Central memory CD8-positive, alpha-beta T cell (primary cell): ENCODE data around the gene GALNT12.
A peak's percentile ranks its signal among the peaks of the same experiment; 100 is the strongest.

Source experiments
- ATAC-seq: fragments of 150-1000 bp; cut with Tn5 transposase; replicated peaks from 2 replicates; pipeline ENCODE4 v1.10.0; 2022; ENCODE audit warnings: mild to moderate bottlenecking, moderate FRiP score, moderate number of reproducible peaks; ENCODE audit not compliant: poor library complexity, severe bottlenecking; ENCODE audit errors: extremely low read depth
- DNase-seq, 2 donors: peaks; one replicate each; pipeline ENCODE4 v3.0.0; 2021; ENCODE audit warnings: low spot score in 2 of 2
- H3K27ac Mint-ChIP-seq: one replicate; pipeline ENCODE4 v1.8.0; 2022; ENCODE audit warnings: low read depth, mild to moderate bottlenecking, moderate library complexity, mixed read lengths
- H3K27me3 Mint-ChIP-seq: one replicate; pipeline ENCODE4 v1.8.0; 2022; ENCODE audit warnings: mixed read lengths
- H3K36me3 Mint-ChIP-seq: one replicate; pipeline ENCODE4 v1.8.0; 2022; ENCODE audit warnings: mild to moderate bottlenecking, moderate library complexity, mixed read lengths; ENCODE audit not compliant: insufficient read depth
- H3K4me1 Mint-ChIP-seq: one replicate; pipeline ENCODE4 v1.8.0; 2022; ENCODE audit warnings: mixed read lengths
- H3K4me3 Mint-ChIP-seq: one replicate; pipeline ENCODE4 v1.8.0; 2022; ENCODE audit warnings: mild to moderate bottlenecking, moderate library complexity, mixed read lengths
- H3K9me3 Mint-ChIP-seq: one replicate; pipeline ENCODE4 v1.8.0; 2022; ENCODE audit warnings: mixed read lengths

Gene GALNT12

GRCh38 chr9:98834386-98834785 lies 26.9 kb downstream of the GALNT12 start:
- H3K4me1 Mint-ChIP-seq = no peaks in the 10 kb centered on the region
- H3K27me3 Mint-ChIP-seq = no peaks in the 10 kb centered on the region
- H3K9me3 Mint-ChIP-seq = no peaks in the 10 kb centered on the region
- H3K4me3 Mint-ChIP-seq = no peak overlapping the region
- no peak overlapping the region for H3K27ac Mint-ChIP-seq
- no peak for DNase-seq
- peaks cover 6% of the 10 kb centered on the region for H3K36me3 Mint-ChIP-seq
- ATAC-seq = no peak

GRCh38 chr9:98836206-98836605 lies 28.7 kb downstream of the GALNT12 start:
- no peaks in the 10 kb centered on the region for H3K4me1 Mint-ChIP-seq
- ATAC-seq (no peak), DNase-seq (no peak)
- H3K4me3 Mint-ChIP-seq = no peak overlapping the region
- no peak overlapping the region for H3K27ac Mint-ChIP-seq
- H3K9me3 Mint-ChIP-seq = no peaks in the 10 kb centered on the region
- no peaks in the 10 kb centered on the region for H3K27me3 Mint-ChIP-seq
- H3K36me3 Mint-ChIP-seq = peaks cover 5% of the 10 kb centered on the region

GRCh38 chr9:98837516-98837915 lies 30.0 kb downstream of the GALNT12 start:
- Mint-ChIP-seq H3K27me3 (no peaks in the 10 kb centered on the region), H3K4me1 (no peaks in the 10 kb centered on the region), H3K36me3 (peaks cover 3% of the 10 kb centered on the region), H3K4me3 (no peak overlapping the region), H3K27ac (no peak overlapping the region), H3K9me3 (no peaks in the 10 kb centered on the region)
- DNase-seq (no peak), ATAC-seq (no peak)

- ATAC-seq (no peak), DNase-seq (no peak)
- no peak overlapping the region for H3K4me3 Mint-ChIP-seq
- no peaks in the 10 kb centered on the region for H3K27me3 Mint-ChIP-seq
- no peak overlapping the region for H3K27ac Mint-ChIP-seq
- no peaks in the 10 kb centered on the region for H3K9me3 Mint-ChIP-seq
- H3K4me1 Mint-ChIP-seq = no peaks in the 10 kb centered on the region
- H3K36me3 Mint-ChIP-seq = peaks cover 3% of the 10 kb centered on the region
Observed at GRCh38 chr9:98838155-98838867, 30.8 kb downstream of the GALNT12 start.

- no peak overlapping the region for H3K27ac Mint-ChIP-seq
- DNase-seq = no peak
- no peak for ATAC-seq
- H3K9me3 Mint-ChIP-seq = no peaks in the 10 kb centered on the region
- H3K36me3 Mint-ChIP-seq = peaks cover 2% of the 10 kb centered on the region
- no peaks in the 10 kb centered on the region for H3K27me3 Mint-ChIP-seq
- no peaks in the 10 kb centered on the region for H3K4me1 Mint-ChIP-seq
- no peak overlapping the region for H3K4me3 Mint-ChIP-seq
Observed at GRCh38 chr9:98838868-98839565, 31.5 kb downstream of the GALNT12 start.

- Mint-ChIP-seq H3K27me3 (no peaks in the 10 kb centered on the region), H3K36me3 (peaks cover 4% of the 10 kb centered on the region), H3K9me3 (no peaks in the 10 kb centered on the region), H3K4me3 (no peak overlapping the region), H3K27ac (no peak overlapping the region), H3K4me1 (no peaks in the 10 kb centered on the region)
- DNase-seq = no peak
- no peak for ATAC-seq
Observed at GRCh38 chr9:98839724-98840123, 32.3 kb downstream of the GALNT12 start.

- DNase-seq (no peak), ATAC-seq (no peak)
- H3K4me3 Mint-ChIP-seq = no peak overlapping the region
- H3K4me1 Mint-ChIP-seq = no peaks in the 10 kb centered on the region
- H3K9me3 Mint-ChIP-seq = no peaks in the 10 kb centered on the region
- peaks cover 7% of the 10 kb centered on the region for H3K36me3 Mint-ChIP-seq
- H3K27ac Mint-ChIP-seq = no peak overlapping the region
- H3K27me3 Mint-ChIP-seq = no peaks in the 10 kb centered on the region
Observed at GRCh38 chr9:98842510-98842909, 35.0 kb downstream of the GALNT12 start.

- Mint-ChIP-seq H3K27ac (no peak overlapping the region), H3K9me3 (no peaks in the 10 kb centered on the region)
Observed at GRCh38 chr9:98846081-98846480, 38.6 kb downstream of the GALNT12 start.

GRCh38 chr9:98846879-98847278 lies 39.4 kb downstream of the GALNT12 start:
- Mint-ChIP-seq H3K36me3 (peaks cover 6% of the 10 kb centered on the region), H3K4me3 (no peak overlapping the region), H3K27ac (no peak overlapping the region), H3K27me3 (no peaks in the 10 kb centered on the region), H3K4me1 (no peaks in the 10 kb centered on the region), H3K9me3 (no peaks in the 10 kb centered on the region)
- DNase-seq (no peak), ATAC-seq (no peak)

More at GRCh38 chr9:98846081-98846480, 38.6 kb downstream of the GALNT12 start:
- no peak overlapping the region for H3K4me3 Mint-ChIP-seq
- H3K36me3 Mint-ChIP-seq = peaks cover 7% of the 10 kb centered on the region
- no peaks in the 10 kb centered on the region for H3K4me1 Mint-ChIP-seq
- H3K27me3 Mint-ChIP-seq = no peaks in the 10 kb centered on the region
- DNase-seq (no peak), ATAC-seq (no peak)

- Mint-ChIP-seq H3K4me1 (no peaks in the 10 kb centered on the region), H3K27me3 (no peaks in the 10 kb centered on the region), H3K36me3 (peaks cover 6% of the 10 kb centered on the region), H3K4me3 (no peak overlapping the region), H3K9me3 (no peaks in the 10 kb centered on the region), H3K27ac (no peak overlapping the region)
- DNase-seq (peak; percentile 36 to 58), ATAC-seq (peak; percentile 76)
Observed at GRCh38 chr9:98848450-98849149, 41.1 kb downstream of the GALNT12 start.

GRCh38 chr9:98849563-98849962 lies 42.1 kb downstream of the GALNT12 start:
- Mint-ChIP-seq H3K4me1 (no peaks in the 10 kb centered on the region), H3K27ac (no peak overlapping the region), H3K4me3 (no peak overlapping the region), H3K36me3 (peaks cover 3% of the 10 kb centered on the region), H3K27me3 (peaks cover 9% of the 10 kb centered on the region), H3K9me3 (no peaks in the 10 kb centered on the region)
- no peak for ATAC-seq
- DNase-seq = no peak

GRCh38 chr9:98850851-98851729 lies 43.6 kb downstream of the GALNT12 start:
- Mint-ChIP-seq H3K27me3 (peaks cover 25% of the 10 kb centered on the region), H3K9me3 (peaks cover 6% of the 10 kb centered on the region), H3K4me3 (no peak overlapping the region), H3K4me1 (no peaks in the 10 kb centered on the region), H3K27ac (no peak overlapping the region), H3K36me3 (peaks cover under 1% of the 10 kb centered on the region)
- DNase-seq = no peak
- no peak for ATAC-seq
